IMR-90 (cell line): ENCODE results near the gene CTTN.

ENCODE experiments used
- CEBPB ChIP-seq: IDR thresholded peaks from 2 replicates; pipeline ENCODE4 v1.6.1; 2012; ENCODE audit warnings: low read depth, low read length, improper control_type of control experiment
- MAFK ChIP-seq: IDR thresholded peaks from 2 replicates; pipeline ENCODE4 v1.6.1; 2012; ENCODE audit warnings: low read depth, low read length, improper control_type of control experiment
- POLR2A ChIP-seq: IDR thresholded peaks from 2 replicates; pipeline ENCODE4 v1.6.1; 2012; ENCODE audit warnings: mild to moderate bottlenecking, low read depth, low read length
- RCOR1 ChIP-seq: IDR thresholded peaks from 2 replicates; pipeline ENCODE4 v1.6.1; 2012; ENCODE audit warnings: mild to moderate bottlenecking, low read length, improper control_type of control experiment; ENCODE audit not compliant: insufficient replicate concordance
- RFX5 ChIP-seq: IDR thresholded peaks from 2 replicates; pipeline ENCODE4 v1.8.0; 2012; ENCODE audit warnings: low read depth, mild to moderate bottlenecking, low read length, moderate library complexity
- TF ChIP-seq, protein P1 (sequence below): conservative IDR thresholded peaks from 2 replicates; pipeline ENCODE4 v1.5.1; 2012; ENCODE audit warnings: mild to moderate bottlenecking, low read depth, low read length, improper control_type of control experiment
- TF ChIP-seq, protein P2 (sequence below): fragments of 150-350 bp; IDR thresholded peaks from 2 replicates; pipeline ENCODE4 v1.6.1; 2017; ENCODE audit warnings: mild to moderate bottlenecking, antibody characterized with exemption, low read length, low read depth

DNA sequence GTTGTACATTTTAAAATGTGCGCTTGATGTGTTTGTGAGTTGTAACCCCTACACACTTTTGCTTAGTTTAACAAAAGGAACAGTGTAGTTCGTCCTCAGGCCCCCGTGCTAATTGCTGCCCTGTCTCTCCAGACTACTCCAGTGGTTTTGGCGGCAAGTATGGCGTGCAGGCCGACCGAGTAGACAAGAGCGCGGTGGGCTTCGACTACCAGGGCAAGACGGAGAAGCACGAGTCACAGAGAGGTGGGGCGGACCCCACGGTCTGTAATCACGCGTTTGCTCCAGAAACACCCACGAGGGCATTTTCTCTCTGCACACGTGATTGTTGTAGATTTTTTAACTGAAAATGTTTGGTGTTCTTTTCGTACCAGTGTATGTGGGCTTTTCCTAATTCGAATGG is 18.6 kb downstream of the CTTN start:
- TF ChIP-seq, protein P1, sequence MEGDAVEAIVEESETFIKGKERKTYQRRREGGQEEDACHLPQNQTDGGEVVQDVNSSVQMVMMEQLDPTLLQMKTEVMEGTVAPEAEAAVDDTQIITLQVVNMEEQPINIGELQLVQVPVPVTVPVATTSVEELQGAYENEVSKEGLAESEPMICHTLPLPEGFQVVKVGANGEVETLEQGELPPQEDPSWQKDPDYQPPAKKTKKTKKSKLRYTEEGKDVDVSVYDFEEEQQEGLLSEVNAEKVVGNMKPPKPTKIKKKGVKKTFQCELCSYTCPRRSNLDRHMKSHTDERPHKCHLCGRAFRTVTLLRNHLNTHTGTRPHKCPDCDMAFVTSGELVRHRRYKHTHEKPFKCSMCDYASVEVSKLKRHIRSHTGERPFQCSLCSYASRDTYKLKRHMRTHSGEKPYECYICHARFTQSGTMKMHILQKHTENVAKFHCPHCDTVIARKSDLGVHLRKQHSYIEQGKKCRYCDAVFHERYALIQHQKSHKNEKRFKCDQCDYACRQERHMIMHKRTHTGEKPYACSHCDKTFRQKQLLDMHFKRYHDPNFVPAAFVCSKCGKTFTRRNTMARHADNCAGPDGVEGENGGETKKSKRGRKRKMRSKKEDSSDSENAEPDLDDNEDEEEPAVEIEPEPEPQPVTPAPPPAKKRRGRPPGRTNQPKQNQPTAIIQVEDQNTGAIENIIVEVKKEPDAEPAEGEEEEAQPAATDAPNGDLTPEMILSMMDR = no peak
- TF ChIP-seq CEBPB = no peak
- no peak for TF ChIP-seq MAFK
- no peak for TF ChIP-seq RCOR1
- no peak for TF ChIP-seq POLR2A
- TF ChIP-seq, protein P2, sequence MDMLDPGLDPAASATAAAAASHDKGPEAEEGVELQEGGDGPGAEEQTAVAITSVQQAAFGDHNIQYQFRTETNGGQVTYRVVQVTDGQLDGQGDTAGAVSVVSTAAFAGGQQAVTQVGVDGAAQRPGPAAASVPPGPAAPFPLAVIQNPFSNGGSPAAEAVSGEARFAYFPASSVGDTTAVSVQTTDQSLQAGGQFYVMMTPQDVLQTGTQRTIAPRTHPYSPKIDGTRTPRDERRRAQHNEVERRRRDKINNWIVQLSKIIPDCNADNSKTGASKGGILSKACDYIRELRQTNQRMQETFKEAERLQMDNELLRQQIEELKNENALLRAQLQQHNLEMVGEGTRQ = no peak
- TF ChIP-seq RFX5 = no peak
